HEK293 (cell line): Measurements from ENCODE around the gene CSN1S1.

Experiments
- CTCF ChIA-PET: fragments of 350-600 bp; formaldehyde crosslinking; extraction: SDS; loops from one replicate; lab custom pipeline; 2021; ENCODE audit warnings: antibody characterized with exemption; lab: Yijun Ruan, JAX
- POLR2A ChIA-PET: fragments of 300-600 bp; formaldehyde crosslinking; extraction: SDS; loops from one replicate; lab custom pipeline; 2020; ENCODE audit warnings: antibody characterized with exemption, inconsistent platforms; lab: Yijun Ruan, JAX
- H3K27ac ChIP-seq: fragments of 200-500 bp; sonication (Bioruptor generic); 2 replicates; pipeline ENCODE4 v1.5.1; 2014; ENCODE audit warnings: low read depth, low read length, control low read depth, inconsistent platforms; ENCODE audit errors: extremely low read depth
- H3K36me3 ChIP-seq, 2 experiments: fragments of 200-500 bp in 1 of 2; sonication (Bioruptor generic) in 1 of 2; 1 replicate in 1 of 2; 2 replicates in 1 of 2; pipeline ENCODE4 v1.5.1; 2014 to 2017; ENCODE audit warnings: inconsistent platforms in 2 of 2, low read length in 2 of 2; ENCODE audit not compliant: control insufficient read depth in 2 of 2, insufficient read depth in 1 of 2
- H3K4me1 ChIP-seq: fragments of 200-500 bp; sonication (Bioruptor generic); 2 replicates; pipeline ENCODE4 v1.5.1; 2014; ENCODE audit warnings: mild to moderate bottlenecking, low read length, inconsistent platforms; ENCODE audit not compliant: control insufficient read depth, insufficient read depth
- H3K4me3 ChIP-seq: 2 replicates; pipeline ENCODE4 v1.5.1; 2011; ENCODE audit warnings: low read depth, mild to moderate bottlenecking, control low read depth, low read length, moderate library complexity
- H3K9me3 ChIP-seq: fragments of 200-500 bp; sonication (Bioruptor generic); 2 replicates; pipeline ENCODE4 v1.5.1; 2014; ENCODE audit warnings: low read depth, low read length, inconsistent platforms; ENCODE audit not compliant: control insufficient read depth, insufficient read depth
- GLIS2 ChIP-seq: fragments of 450-650 bp; formaldehyde crosslinking; IDR thresholded peaks from 2 replicates; pipeline ENCODE4 v1.5.1; 2016; ENCODE audit warnings: missing biosample characterization, missing genetic modification characterization
- SETDB1 ChIP-seq: IDR thresholded peaks from one replicate; pipeline ENCODE4 v1.6.1; 2017; ENCODE audit warnings: mild to moderate bottlenecking, low read length, moderate library complexity, mixed read lengths; ENCODE audit not compliant: insufficient read length
- ZBTB26 ChIP-seq: fragments of 450-650 bp; formaldehyde crosslinking; optimal IDR thresholded peaks from 2 replicates; pipeline ENCODE3; 2016; ENCODE audit warnings: missing biosample characterization, mild to moderate bottlenecking, missing genetic modification characterization
- ZFP37 ChIP-seq: fragments of 450-650 bp; formaldehyde crosslinking; IDR thresholded peaks from 2 replicates; pipeline ENCODE4 v1.5.1; 2016; ENCODE audit warnings: missing biosample characterization, missing genetic modification characterization
- ZNF114 ChIP-seq: fragments of 450-650 bp; formaldehyde crosslinking; IDR thresholded peaks from 2 replicates; pipeline ENCODE4 v1.5.0; 2017; ENCODE audit warnings: missing biosample characterization, missing genetic modification characterization
- ZNF138 ChIP-seq: fragments of 450-650 bp; formaldehyde crosslinking; IDR thresholded peaks from 2 replicates; pipeline ENCODE4 v1.5.1; 2016; ENCODE audit warnings: missing biosample characterization, missing genetic modification characterization, borderline replicate concordance
- ZNF140 ChIP-seq: fragments of 450-650 bp; formaldehyde crosslinking; IDR thresholded peaks from 2 replicates; pipeline ENCODE4 v1.5.1; 2016; ENCODE audit warnings: missing biosample characterization, missing genetic modification characterization
- ZNF16 ChIP-seq: fragments of 450-650 bp; formaldehyde crosslinking; IDR thresholded peaks from 2 replicates; pipeline ENCODE4 v1.5.1; 2016; ENCODE audit warnings: low read depth, missing biosample characterization, missing genetic modification characterization
- ZNF280D ChIP-seq: fragments of 450-650 bp; formaldehyde crosslinking; IDR thresholded peaks from 2 replicates; pipeline ENCODE4 v1.5.1; 2016; ENCODE audit warnings: missing biosample characterization, missing genetic modification characterization
- ZNF37A ChIP-seq: fragments of 450-650 bp; IDR thresholded peaks from 2 replicates; pipeline ENCODE4 v1.5.1; 2018; ENCODE audit warnings: missing biosample characterization, missing genetic modification characterization
- ZNF391 ChIP-seq: fragments of 450-650 bp; formaldehyde crosslinking; IDR thresholded peaks from 2 replicates; pipeline ENCODE4 v1.5.1; 2016; ENCODE audit warnings: low read depth, missing biosample characterization, missing genetic modification characterization, borderline replicate concordance
- ZNF416 ChIP-seq: fragments of 450-650 bp; formaldehyde crosslinking; IDR thresholded peaks from 2 replicates; pipeline ENCODE4 v1.5.1; 2016; ENCODE audit warnings: missing biosample characterization, missing genetic modification characterization
- ZNF501 ChIP-seq: fragments of 450-650 bp; formaldehyde crosslinking; IDR thresholded peaks from 2 replicates; pipeline ENCODE4 v1.5.1; 2016; ENCODE audit warnings: missing biosample characterization, missing genetic modification characterization
- ZNF555 ChIP-seq: fragments of 450-650 bp; formaldehyde crosslinking; conservative IDR thresholded peaks from 2 replicates; pipeline ENCODE4 v1.5.1; 2017; ENCODE audit warnings: missing biosample characterization, mild to moderate bottlenecking, missing genetic modification characterization, inconsistent platforms
- ZNF692 ChIP-seq: fragments of 450-650 bp; formaldehyde crosslinking; IDR thresholded peaks from 2 replicates; pipeline ENCODE4 v1.5.1; 2016; ENCODE audit warnings: missing biosample characterization, missing genetic modification characterization
- ZNF701 ChIP-seq: fragments of 450-650 bp; formaldehyde crosslinking; IDR thresholded peaks from 2 replicates; pipeline ENCODE4 v1.5.1; 2016; ENCODE audit warnings: missing biosample characterization, missing genetic modification characterization

The CSN1S1 gene

GRCh38 chr4:69882150-69882549 lies 48.7 kb upstream of the CSN1S1 start (continued):
- TF ChIP-seq ZNF280D (no peak), ZNF140 (tag by site-specific recombination) (no peak)
- TF ChIP-seq, all 188 proteins: peak for 0

GRCh38 chr4:69888336-69888735 lies 42.5 kb upstream of the CSN1S1 start:
- H3K9me3 ChIP-seq, result no peaks in the 10 kb centered on the region
- no peak overlapping the region for H3K27ac ChIP-seq
- TF ChIP-seq ZNF555 (no peak), ZNF416 (tag by site-specific recombination) (no peak), ZBTB26 (tag by site-specific recombination) (no peak), ZNF391 (tag by site-specific recombination) (no peak), ZNF701 (tag by site-specific recombination) (no peak), ZNF16 (tag by site-specific recombination) (no peak), ZNF692 (tag by site-specific recombination) (no peak), ZNF138 (no peak), GLIS2 (no peak), SETDB1 (no peak), ZNF37A (tag by site-specific recombination) (no peak), ZNF501 (tag by site-specific recombination) (no peak)
- POLR2A ChIA-PET, result no interaction called here
- CTCF ChIA-PET, result no interaction called here
- no peaks in the 10 kb centered on the region for H3K36me3 ChIP-seq
- no peaks in the 10 kb centered on the region for H3K4me1 ChIP-seq
- no peak overlapping the region for H3K4me3 ChIP-seq

- POLR2A ChIA-PET, result no interaction called here
- H3K36me3 ChIP-seq, result no peaks in the 10 kb centered on the region
- H3K9me3 ChIP-seq, result no peaks in the 10 kb centered on the region
- no peaks in the 10 kb centered on the region for H3K4me1 ChIP-seq
- H3K27ac ChIP-seq, result no peak overlapping the region
- CTCF ChIA-PET, result interaction anchor here (0.6 to 1.1 kb wide), 4 partner anchors 13 to 1221 kb away, joined by 3 to 7 read pairs (median 4); no protein-coding TSS in a partner anchor
- no peak overlapping the region for H3K4me3 ChIP-seq
- no peak for TF ChIP-seq ZNF114 (tag by site-specific recombination)
These were observed 36.7 kb upstream of the CSN1S1 start for GRCh38 chr4:69894186-69894585.

- H3K4me3 ChIP-seq, result no peak overlapping the region
- POLR2A ChIA-PET, result no interaction called here
- CTCF ChIA-PET, result interaction anchor here (0.7 to 1.1 kb wide), 3 partner anchors 289 to 624 kb away, joined by 3 to 7 read pairs (median 4); no protein-coding TSS in a partner anchor
- no peaks in the 10 kb centered on the region for H3K36me3 ChIP-seq
- no peak for TF ChIP-seq ZFP37 (tag by site-specific recombination)
- H3K4me1 ChIP-seq, result no peaks in the 10 kb centered on the region
- H3K9me3 ChIP-seq, result no peaks in the 10 kb centered on the region
- no peak overlapping the region for H3K27ac ChIP-seq
These were observed 36.1 kb upstream of the CSN1S1 start for GRCh38 chr4:69894721-69895120.
